Right forelimb (tissue), 1 donor: ENCODE data around the gene WWP2.
"Not testable (repeated sequence)": the region's sequence is repeated elsewhere in the genome, so short reads cannot be mapped to it uniquely, and the experiment has no call there.

ENCODE experiments used
- DNase-seq: peaks from one replicate; pipeline ENCODE4 v3.0.0-alpha.2; 2018

WWP2 gene

GRCh38 chr16:69747115-69747514 is 15.0 kb upstream of the WWP2 start:
- no peak for DNase-seq

GRCh38 chr16:69748694-69749345 is 13.3 kb upstream of the WWP2 start:
- no peak for DNase-seq

DNA sequence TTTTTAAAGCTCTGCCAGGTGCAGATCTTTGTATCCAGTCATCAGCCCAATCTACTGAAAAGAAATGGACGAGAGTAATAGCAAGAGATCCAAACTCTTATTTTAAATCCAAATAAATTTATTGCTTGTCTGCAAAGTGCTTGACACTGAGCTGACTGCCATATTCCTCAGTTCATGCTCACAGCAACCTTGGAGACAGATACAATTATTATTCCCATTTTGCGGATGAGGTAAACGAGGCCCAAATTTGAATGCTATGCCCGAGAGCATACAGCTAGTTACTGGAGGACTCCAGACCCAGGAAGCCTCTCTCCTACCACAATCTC is 8.0 kb upstream of the WWP2 start:
- DNase-seq, result no peak

DNA sequence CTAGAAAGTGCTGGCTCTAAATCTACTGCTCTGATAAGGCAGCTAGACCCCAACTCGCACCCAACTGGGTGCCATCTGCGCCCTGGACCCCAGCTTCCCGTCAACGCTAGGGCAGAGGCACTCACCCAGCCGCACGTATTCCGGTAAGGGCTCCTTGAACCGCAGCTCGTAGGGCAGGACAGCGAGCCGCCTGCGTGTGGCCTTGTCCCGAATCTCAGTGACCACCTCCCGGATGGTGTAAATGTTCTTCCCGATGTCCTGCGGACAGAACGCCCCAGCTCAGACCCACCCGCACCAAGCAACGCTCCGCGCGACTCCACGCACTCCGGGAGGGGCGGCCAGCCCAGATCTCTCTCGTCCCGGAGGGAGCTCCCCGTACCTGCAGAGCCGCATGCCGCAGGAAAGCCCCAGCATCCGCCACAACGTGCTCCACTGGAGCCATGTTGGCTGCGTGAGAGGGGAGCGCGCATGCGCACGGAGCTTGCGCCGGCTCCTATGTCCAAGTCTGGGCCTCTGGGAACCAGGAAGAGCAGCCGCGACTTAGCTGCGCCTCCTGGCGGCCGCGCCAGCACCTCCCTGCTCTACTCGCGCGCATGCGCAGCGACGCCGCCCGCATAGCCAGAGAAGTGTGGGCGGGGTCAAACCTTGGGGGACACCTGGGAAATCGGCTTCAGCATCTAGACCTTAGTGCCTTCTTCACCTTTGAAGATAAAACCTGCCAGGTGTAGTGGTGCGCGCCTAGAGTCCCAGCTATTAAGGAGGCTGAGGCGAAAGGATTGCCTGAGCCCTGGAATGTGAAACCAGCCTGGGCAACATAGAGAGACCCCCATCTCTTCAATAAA is 7.4 kb upstream of the WWP2 start, which contains the start of gene NOB1:
Gene NOB1, minus strand, starts transcription at position 458 of the 842 bp plus-strand sequence. Its CDS starts 16 bp downstream, at position 442.
- DNase-seq, result peak; percentile 97

GRCh38 chr16:69756705-69757104 is 5.4 kb upstream of the WWP2 start:
- no peak for DNase-seq

- not testable (repeated sequence) for DNase-seq
Observed at GRCh38 chr16:69757375-69757774, 4.8 kb upstream of the WWP2 start.

DNA sequence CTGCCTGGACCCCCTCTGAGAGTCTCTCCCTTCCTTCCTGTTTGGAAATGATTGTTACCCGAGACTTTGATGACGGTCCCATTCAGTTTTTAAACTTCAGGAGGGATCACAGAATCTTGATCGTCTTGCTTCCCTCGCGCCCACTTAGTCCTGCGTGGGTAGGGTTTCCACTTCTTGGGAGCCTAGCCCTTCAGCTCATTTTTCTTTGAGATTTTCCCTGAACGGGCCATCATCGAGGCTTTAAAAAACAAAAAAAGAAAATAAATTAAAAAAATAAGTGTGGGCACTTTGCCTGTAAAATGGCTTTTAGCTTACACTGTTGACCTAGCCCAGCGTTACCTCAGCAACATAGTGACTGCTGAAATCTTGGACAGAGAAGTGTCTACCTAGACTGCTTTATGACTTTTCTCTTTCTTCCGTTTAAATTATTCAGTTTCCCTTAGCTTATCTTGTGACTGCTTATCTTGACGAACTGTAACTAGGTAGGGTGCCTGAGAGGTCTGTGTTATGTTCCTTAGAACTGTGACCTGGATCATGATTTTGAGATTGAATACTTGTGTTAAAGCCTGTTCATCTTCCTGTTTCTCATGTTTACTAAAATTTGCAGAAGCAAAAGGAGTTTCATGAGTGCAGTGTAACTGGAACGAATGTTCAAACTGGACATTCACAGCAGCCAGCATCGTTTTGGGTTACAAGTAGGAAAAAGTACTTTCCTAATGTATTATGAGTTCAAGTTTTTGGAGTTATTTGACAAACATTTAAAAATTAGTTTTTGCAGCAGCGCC is 874 bp downstream of the WWP2 start:
- DNase-seq, result no peak

- DNase-seq, result no peak
Observed at GRCh38 chr16:69763599-69763942, 1.4 kb downstream of the WWP2 start.

DNA sequence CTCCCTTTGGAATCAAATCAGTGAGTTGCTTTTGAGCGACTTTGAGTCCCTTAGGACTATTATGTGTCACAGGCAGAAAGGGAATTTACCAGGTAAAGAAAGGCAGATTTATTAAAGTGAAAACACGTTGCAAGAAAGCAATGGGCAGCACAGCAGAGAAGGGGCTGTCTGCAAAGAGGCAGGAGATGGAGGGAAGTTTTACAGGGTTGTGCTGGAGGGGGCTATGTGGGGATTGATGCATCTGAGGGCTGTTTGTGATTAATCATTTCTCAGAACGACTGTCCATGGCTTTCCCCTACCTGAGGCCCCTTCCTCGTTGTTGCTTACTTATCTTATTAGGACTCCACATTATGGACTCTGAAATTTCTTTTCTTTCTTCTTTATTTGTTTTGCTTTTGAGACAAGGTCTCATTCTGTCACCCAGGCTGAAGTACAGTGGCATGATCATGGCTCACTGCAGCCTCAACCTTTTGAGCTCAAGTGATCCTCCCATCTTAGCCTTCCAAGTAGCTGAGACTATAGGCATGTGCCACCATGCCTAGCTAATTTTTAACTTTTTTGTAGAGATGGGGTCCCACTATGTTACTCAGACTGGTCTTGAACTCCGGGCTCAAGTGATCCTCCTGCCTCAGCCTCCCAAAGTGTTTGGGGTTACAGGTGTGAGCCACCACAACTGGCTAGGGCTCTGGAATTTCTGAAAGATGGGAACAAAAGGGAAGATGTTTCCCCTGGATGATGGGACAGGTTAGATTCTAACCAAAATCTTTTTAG is 5.5 kb downstream of the WWP2 start:
- DNase-seq, result no peak

GRCh38 chr16:69768666-69769065 is 6.5 kb downstream of the WWP2 start:
- DNase-seq, result no peak

GRCh38 chr16:69769404-69769803 is 7.3 kb downstream of the WWP2 start:
- no peak for DNase-seq

- DNase-seq, result no peak
Observed at GRCh38 chr16:69771651-69771967, 9.5 kb downstream of the WWP2 start.

GRCh38 chr16:69773260-69773947 is 11.3 kb downstream of the WWP2 start:
- DNase-seq, result no peak

DNA sequence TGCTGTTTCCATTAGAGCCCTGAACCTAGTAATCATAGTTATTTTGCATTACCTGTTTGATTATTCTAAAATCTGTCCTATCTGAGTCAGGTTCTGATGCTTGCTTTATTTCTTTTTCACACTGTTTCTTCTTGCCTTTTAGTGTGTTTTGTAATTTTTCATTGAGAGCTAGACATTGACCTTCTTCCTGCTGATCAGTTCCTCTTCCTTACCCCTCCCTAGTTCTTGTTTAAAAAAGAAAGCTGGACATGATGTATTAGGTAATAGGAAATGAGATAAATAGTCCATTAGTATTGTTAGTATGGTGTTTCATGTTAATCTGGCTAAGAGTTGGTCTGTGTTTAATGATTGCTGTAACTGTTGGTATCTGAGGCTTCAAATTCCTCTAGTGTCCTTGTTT is 13.4 kb downstream of the WWP2 start:
- no peak for DNase-seq

- DNase-seq, result no peak
Observed at GRCh38 chr16:69779724-69780123, 17.6 kb downstream of the WWP2 start.

GRCh38 chr16:69781118-69781517 is 19.0 kb downstream of the WWP2 start:
- no peak for DNase-seq

DNA sequence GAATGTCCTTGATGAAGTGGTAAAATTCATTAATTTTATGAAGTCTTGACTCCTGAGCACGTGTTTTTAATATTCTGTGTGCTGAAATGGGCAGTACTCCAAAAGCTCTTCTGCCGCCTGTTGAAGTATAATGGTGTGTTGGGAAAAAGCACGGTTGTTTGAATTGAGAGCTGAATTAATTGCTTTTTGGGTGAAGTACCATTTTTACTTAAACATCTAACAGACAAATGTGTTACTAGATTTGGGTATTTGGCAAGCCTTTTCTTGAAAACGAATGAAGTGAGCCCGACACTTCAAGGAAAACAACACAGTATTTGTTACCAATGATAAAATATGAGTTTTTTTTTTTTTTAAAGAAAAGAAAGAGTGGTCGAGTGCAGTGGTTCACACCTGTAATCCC is 22.5 kb downstream of the WWP2 start:
- DNase-seq, result no peak

DNA sequence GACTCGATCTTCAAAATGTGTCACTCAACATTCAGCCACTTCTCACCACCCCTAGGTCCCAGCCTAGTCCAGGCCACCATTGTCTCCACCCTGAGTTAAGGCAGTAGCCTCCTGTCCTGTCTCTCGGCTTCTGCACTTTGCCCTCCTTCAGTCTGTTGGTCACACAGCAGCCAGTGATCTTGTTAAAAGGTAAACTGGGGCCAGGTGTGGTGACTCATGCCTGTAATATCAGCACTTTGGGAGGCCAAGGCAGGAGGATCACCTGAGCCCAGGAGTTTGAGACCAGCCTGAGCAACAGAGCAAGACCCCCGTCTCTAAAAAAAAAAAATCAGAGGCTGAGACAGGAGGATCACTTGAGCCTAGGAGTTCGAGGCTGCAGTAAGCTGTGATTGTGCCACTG is 25.8 kb downstream of the WWP2 start:
- no peak for DNase-seq

DNA sequence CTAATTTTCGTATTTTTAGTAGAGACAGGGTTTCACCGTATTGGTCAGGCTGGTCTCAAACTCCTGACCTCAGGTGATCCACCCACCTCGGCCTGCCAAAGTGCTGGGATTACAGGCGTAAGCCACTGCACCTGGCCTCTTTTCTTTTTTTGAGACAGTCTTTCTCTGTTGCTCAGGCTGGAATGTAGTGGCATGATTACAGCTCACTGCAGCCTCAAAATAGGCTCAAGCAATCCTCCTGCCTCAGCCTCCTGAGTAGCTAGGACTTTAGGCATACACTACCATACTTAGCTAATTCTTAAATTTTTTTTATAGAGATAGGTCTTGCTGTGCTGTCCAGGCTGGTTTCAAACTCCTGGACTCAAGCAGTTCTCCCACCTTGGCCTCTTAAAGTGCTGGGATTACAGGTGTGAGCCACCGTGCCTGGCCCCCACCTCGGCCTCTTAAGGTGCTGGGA is 29.3 kb downstream of the WWP2 start:
- not testable (repeated sequence) for DNase-seq

DNA sequence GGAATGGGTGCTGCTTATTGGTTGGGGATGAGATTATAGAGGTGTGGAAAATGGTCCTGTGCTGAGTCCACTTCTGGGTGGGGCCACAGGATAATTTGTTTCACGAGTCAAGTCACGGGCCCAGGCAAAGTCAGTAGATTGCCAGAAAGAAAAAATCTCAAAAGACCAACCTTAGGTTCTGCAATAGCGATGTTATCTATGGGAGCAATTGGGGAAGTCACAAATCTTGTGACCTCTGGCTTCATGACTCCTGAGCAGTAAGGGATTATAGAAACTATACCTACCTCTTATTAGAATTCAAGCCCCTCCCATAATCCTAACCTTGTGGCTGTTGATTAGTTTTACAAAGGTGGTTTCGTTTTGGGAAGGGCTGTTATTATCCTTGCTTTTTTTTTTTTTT is 31.4 kb downstream of the WWP2 start:
- no peak for DNase-seq

- DNase-seq, result no peak
Observed at GRCh38 chr16:69794486-69794885, 32.4 kb downstream of the WWP2 start.
